Subcutaneous abdominal adipose tissue (tissue), 5 donors: Measurements from ENCODE around the gene NRCAM.

Experiments
- H3K27ac ChIP-seq: one replicate; pipeline ENCODE4 v1.7.0; 2013; ENCODE audit warnings: low read depth, mild to moderate bottlenecking, inconsistent platforms, low read length, moderate library complexity
- H3K27me3 ChIP-seq, 5 donors: one replicate each; pipeline ENCODE4 v1.7.0; 2013; ENCODE audit warnings: low read length in 5 of 5, inconsistent platforms in 1 of 5; ENCODE audit not compliant: control insufficient read depth in 5 of 5, insufficient read depth in 4 of 5
- H3K36me3 ChIP-seq, 5 donors: one replicate each; pipeline ENCODE4 v1.7.0; 2013; ENCODE audit warnings: low read length in 5 of 5; ENCODE audit not compliant: control insufficient read depth in 5 of 5, insufficient read depth in 5 of 5
- H3K4me1 ChIP-seq, 5 donors: one replicate each; pipeline ENCODE4 v1.7.0; 2013; ENCODE audit warnings: low read length in 5 of 5, mild to moderate bottlenecking in 3 of 5, moderate library complexity in 1 of 5; ENCODE audit not compliant: control insufficient read depth in 5 of 5, insufficient read depth in 5 of 5
- H3K4me3 ChIP-seq, 5 donors: one replicate each; pipeline ENCODE4 v1.7.0; 2013; ENCODE audit warnings: low read length in 5 of 5, low read depth in 1 of 5
- H3K9ac ChIP-seq, 5 donors: one replicate each; pipeline ENCODE4 v1.7.0; 2013; ENCODE audit warnings: low read length in 5 of 5, mild to moderate bottlenecking in 4 of 5, moderate library complexity in 3 of 5
- H3K9me3 ChIP-seq, 5 donors: one replicate each; pipeline ENCODE4 v1.7.0; 2013; ENCODE audit warnings: low read length in 5 of 5; ENCODE audit not compliant: control insufficient read depth in 5 of 5
- donor health status: healthy.
- donor health status: healthy.
- donor health status: healthy.
- donor health status: healthy.
- donor health status: healthy.

NRCAM gene

GRCh38 chr7:108137040-108137439 is 319.2 kb downstream of the NRCAM start:
- no peaks in the 10 kb centered on the region for H3K9me3 ChIP-seq
- no peak overlapping the region for H3K27ac ChIP-seq
- H3K4me1 ChIP-seq, result no peaks in the 10 kb centered on the region
- H3K27me3 ChIP-seq, result no peaks in the 10 kb centered on the region
- H3K9ac ChIP-seq, result no peak overlapping the region
- no peaks in the 10 kb centered on the region for H3K36me3 ChIP-seq
- H3K4me3 ChIP-seq, result no peak overlapping the region

- Histone ChIP-seq H3K27me3 (no peaks in the 10 kb centered on the region), H3K4me1 (no peaks in the 10 kb centered on the region), H3K27ac (no peak overlapping the region), H3K9ac (no peak overlapping the region), H3K9me3 (no peaks in the 10 kb centered on the region), H3K36me3 (no peaks in the 10 kb centered on the region), H3K4me3 (no peak overlapping the region)
These were observed 320.0 kb downstream of the NRCAM start for GRCh38 chr7:108136191-108136688.

GRCh38 chr7:108135446-108136190 is 320.6 kb downstream of the NRCAM start:
- H3K27me3 ChIP-seq, result no peaks in the 10 kb centered on the region
- H3K27ac ChIP-seq, result no peak overlapping the region
- no peak overlapping the region for H3K4me3 ChIP-seq
- H3K9ac ChIP-seq, result no peak overlapping the region
- H3K36me3 ChIP-seq, result no peaks in the 10 kb centered on the region
- no peaks in the 10 kb centered on the region for H3K9me3 ChIP-seq
- no peaks in the 10 kb centered on the region for H3K4me1 ChIP-seq

GRCh38 chr7:108134486-108134885 is 321.8 kb downstream of the NRCAM start:
- Histone ChIP-seq H3K4me3 (no peak overlapping the region), H3K36me3 (no peaks in the 10 kb centered on the region), H3K27me3 (no peaks in the 10 kb centered on the region), H3K4me1 (peaks cover 0 to 2% (median 0%) of the 10 kb centered on the region in 5 donors), H3K27ac (no peak overlapping the region), H3K9me3 (no peaks in the 10 kb centered on the region), H3K9ac (no peak overlapping the region)

- peaks cover 0 to 5% (median 0%) of the 10 kb centered on the region in 5 donors for H3K4me1 ChIP-seq
- H3K9ac ChIP-seq, result no peak overlapping the region
- no peaks in the 10 kb centered on the region for H3K27me3 ChIP-seq
- no peaks in the 10 kb centered on the region for H3K36me3 ChIP-seq
- H3K27ac ChIP-seq, result no peak overlapping the region
- no peaks in the 10 kb centered on the region for H3K9me3 ChIP-seq
- H3K4me3 ChIP-seq, result no peak overlapping the region
These were observed 323.5 kb downstream of the NRCAM start for GRCh38 chr7:108132551-108133265.

GRCh38 chr7:108130261-108130660 is 326.0 kb downstream of the NRCAM start, which contains the start of gene LAMB4:
Gene LAMB4, minus strand, starts transcription at chr7:108130361. Its CDS starts 7,197 bp downstream, at chr7:108123164.
- Histone ChIP-seq H3K27me3 (no peaks in the 10 kb centered on the region), H3K4me1 (peaks cover 0 to 5% (median 0%) of the 10 kb centered on the region in 5 donors), H3K9me3 (no peaks in the 10 kb centered on the region), H3K27ac (no peak within 1 kb of the TSS), H3K4me3 (no peak within 1 kb of the TSS), H3K9ac (no peak within 1 kb of the TSS), H3K36me3 (no peaks in the 10 kb centered on the region)

GRCh38 chr7:108129018-108129965 is 326.9 kb downstream of the NRCAM start:
- H3K4me3 ChIP-seq, result no peak overlapping the region

GRCh38 chr7:108128514-108128913 is 327.7 kb downstream of the NRCAM start:
- no peak overlapping the region for H3K4me3 ChIP-seq
- peaks cover 0 to 12% (median 0%) of the 10 kb centered on the region in 5 donors for H3K4me1 ChIP-seq
- H3K36me3 ChIP-seq, result no peaks in the 10 kb centered on the region
- no peaks in the 10 kb centered on the region for H3K9me3 ChIP-seq
- no peaks in the 10 kb centered on the region for H3K27me3 ChIP-seq
- no peak overlapping the region for H3K9ac ChIP-seq
- no peak overlapping the region for H3K27ac ChIP-seq

More at GRCh38 chr7:108129018-108129965, 326.9 kb downstream of the NRCAM start:
- Histone ChIP-seq H3K36me3 (no peaks in the 10 kb centered on the region), H3K9ac (no peak overlapping the region), H3K27ac (no peak overlapping the region), H3K4me1 (peaks cover 0 to 12% (median 0%) of the 10 kb centered on the region in 5 donors), H3K27me3 (no peaks in the 10 kb centered on the region), H3K9me3 (no peaks in the 10 kb centered on the region)

- Histone ChIP-seq H3K4me3 (no peak overlapping the region), H3K9ac (no peak overlapping the region), H3K9me3 (no peaks in the 10 kb centered on the region), H3K27me3 (no peaks in the 10 kb centered on the region), H3K4me1 (peaks cover 0 to 12% (median 0%) of the 10 kb centered on the region in 5 donors), H3K27ac (no peak overlapping the region), H3K36me3 (no peaks in the 10 kb centered on the region)
These were observed 328.8 kb downstream of the NRCAM start for GRCh38 chr7:108127461-108127860.
